ENCODE measurements around the gene CLMN. TPM values are rescaled to one million over a fixed set of nuclear protein-coding genes. Genes with fewer than 3 reads are reported as not detected.

Gene CLMN
- total and polyA plus RNA-seq, 7 experiments from 2014 or later, result 0.43 to 6.8 (median 0.70) TPM

- Histone ChIP-seq H3K4me3 (ENCODE audit: low read length) (no peak overlapping the region), H3K27me3 (ENCODE audit: control insufficient read depth in 2 of 2, insufficient read depth in 2 of 2, low read length in 2 of 2) (no peaks in the 10 kb centered on the region), H3K36me3 (ENCODE audit: control insufficient read depth in 2 of 3, insufficient read depth in 3 of 3, low read length in 3 of 3) (no peaks in the 10 kb centered on the region), H3K9me3 (ENCODE audit: control insufficient read depth in 2 of 3, low read length in 3 of 3) (no peaks in the 10 kb centered on the region), H3K27ac (ENCODE audit: low read depth, low read length) (no peak overlapping the region), H3K4me1 (ENCODE audit: control insufficient read depth in 2 of 2, insufficient read depth in 2 of 2, low read length in 2 of 2) (no peaks in the 10 kb centered on the region)
- ChIA-PET POLR2A (no interaction called here), CTCF (no interaction called here)
- intact Hi-C loops (cut with micrococcal nuclease), result no loop called here
- DNase-seq (no peak), ATAC-seq (no peak)
- no peaks in the 10 kb centered on the region for H3K36me3 Mint-ChIP-seq
- H3K27me3 Mint-ChIP-seq, result peaks cover 7 to 42% (median 13%) of the 10 kb centered on the region in 5 donors
- H3K9me3 Mint-ChIP-seq, result peaks cover 0 to 8% (median 0%) of the 10 kb centered on the region in 11 donors
- no peak overlapping the region for H3K27ac Mint-ChIP-seq
- H3K4me3 Mint-ChIP-seq, result no peak overlapping the region
- no peaks in the 10 kb centered on the region for H3K4me1 Mint-ChIP-seq
Observed at GRCh38 chr14:95345032-95345431, 25.3 kb upstream of the CLMN start.

GRCh38 chr14:95344536-95344935 is 24.8 kb upstream of the CLMN start:
- H3K4me1 ChIP-seq (ENCODE audit: control insufficient read depth in 2 of 2, insufficient read depth in 2 of 2, low read length in 2 of 2), result no peaks in the 10 kb centered on the region
- H3K9me3 ChIP-seq (ENCODE audit: control insufficient read depth in 2 of 3, low read length in 3 of 3), result no peaks in the 10 kb centered on the region
- no peak overlapping the region for H3K27ac ChIP-seq (ENCODE audit: low read depth, low read length)
- H3K36me3 ChIP-seq (ENCODE audit: control insufficient read depth in 2 of 3, insufficient read depth in 3 of 3, low read length in 3 of 3), result no peaks in the 10 kb centered on the region
- no peak for DNase-seq
- H3K27me3 ChIP-seq (ENCODE audit: control insufficient read depth in 2 of 2, insufficient read depth in 2 of 2, low read length in 2 of 2), result no peaks in the 10 kb centered on the region
- POLR2A ChIA-PET, result no interaction called here
- H3K4me3 ChIP-seq (ENCODE audit: low read length), result no peak overlapping the region
- H3K4me3 Mint-ChIP-seq, result no peak overlapping the region
- no peaks in the 10 kb centered on the region for H3K4me1 Mint-ChIP-seq
- CTCF ChIA-PET, result no interaction called here
- H3K27ac Mint-ChIP-seq, result no peak overlapping the region
- H3K9me3 Mint-ChIP-seq, result peaks cover 0 to 8% (median 0%) of the 10 kb centered on the region in 11 donors
- intact Hi-C loops (cut with micrococcal nuclease), result no loop called here
- no peak for ATAC-seq
- H3K27me3 Mint-ChIP-seq, result peaks cover 7 to 40% (median 13%) of the 10 kb centered on the region in 5 donors
- H3K36me3 Mint-ChIP-seq, result no peaks in the 10 kb centered on the region

- Histone ChIP-seq H3K4me3 (ENCODE audit: low read length) (no peak overlapping the region), H3K27ac (ENCODE audit: low read depth, low read length) (no peak overlapping the region), H3K36me3 (ENCODE audit: control insufficient read depth in 2 of 3, insufficient read depth in 3 of 3, low read length in 3 of 3) (no peaks in the 10 kb centered on the region), H3K4me1 (ENCODE audit: control insufficient read depth in 2 of 2, insufficient read depth in 2 of 2, low read length in 2 of 2) (no peaks in the 10 kb centered on the region), H3K27me3 (ENCODE audit: control insufficient read depth in 2 of 2, insufficient read depth in 2 of 2, low read length in 2 of 2) (no peaks in the 10 kb centered on the region), H3K9me3 (ENCODE audit: control insufficient read depth in 2 of 3, low read length in 3 of 3) (no peaks in the 10 kb centered on the region)
- H3K9me3 Mint-ChIP-seq, result peaks cover 0 to 8% (median 0%) of the 10 kb centered on the region in 11 donors
- DNase-seq (no peak), ATAC-seq (no peak)
- no peaks in the 10 kb centered on the region for H3K36me3 Mint-ChIP-seq
- no peaks in the 10 kb centered on the region for H3K4me1 Mint-ChIP-seq
- no peak overlapping the region for H3K27ac Mint-ChIP-seq
- ChIA-PET CTCF (no interaction called here), POLR2A (no interaction called here)
- intact Hi-C loops (cut with micrococcal nuclease), result no loop called here
- H3K4me3 Mint-ChIP-seq, result no peak overlapping the region
- peaks cover 12 to 40% (median 22%) of the 10 kb centered on the region in 5 donors for H3K27me3 Mint-ChIP-seq
Observed at GRCh38 chr14:95341564-95341963, 21.9 kb upstream of the CLMN start.

- DNase-seq, result no peak
- Histone ChIP-seq H3K27ac (ENCODE audit: low read depth, low read length) (no peak overlapping the region), H3K27me3 (ENCODE audit: control insufficient read depth in 2 of 2, insufficient read depth in 2 of 2, low read length in 2 of 2) (no peaks in the 10 kb centered on the region), H3K36me3 (ENCODE audit: control insufficient read depth in 2 of 3, insufficient read depth in 3 of 3, low read length in 3 of 3) (no peaks in the 10 kb centered on the region), H3K9me3 (ENCODE audit: control insufficient read depth in 2 of 3, low read length in 3 of 3) (no peaks in the 10 kb centered on the region), H3K4me3 (ENCODE audit: low read length) (no peak overlapping the region), H3K4me1 (ENCODE audit: control insufficient read depth in 2 of 2, insufficient read depth in 2 of 2, low read length in 2 of 2) (no peaks in the 10 kb centered on the region)
- no peaks in the 10 kb centered on the region for H3K36me3 Mint-ChIP-seq
- ChIA-PET POLR2A (no interaction called here), CTCF (no interaction called here)
- no peak overlapping the region for H3K4me3 Mint-ChIP-seq
- no peak overlapping the region for H3K27ac Mint-ChIP-seq
- intact Hi-C loops (cut with micrococcal nuclease), result no loop called here
- H3K9me3 Mint-ChIP-seq, result peaks cover 0 to 8% (median 0%) of the 10 kb centered on the region in 11 donors
- H3K4me1 Mint-ChIP-seq, result peaks cover 0 to 4% (median 0%) of the 10 kb centered on the region in 7 donors
- no peak for ATAC-seq
- H3K27me3 Mint-ChIP-seq, result peaks cover 12 to 44% (median 22%) of the 10 kb centered on the region in 5 donors
Observed at GRCh38 chr14:95341115-95341514, 21.4 kb upstream of the CLMN start.

- H3K27ac ChIP-seq (ENCODE audit: low read depth, low read length), result no peak overlapping the region
- H3K27me3 Mint-ChIP-seq, result peaks cover 12 to 45% (median 22%) of the 10 kb centered on the region in 5 donors
- intact Hi-C loops (cut with micrococcal nuclease), result no loop called here
- H3K4me1 Mint-ChIP-seq, result peaks cover 0 to 4% (median 0%) of the 10 kb centered on the region in 7 donors
- H3K9me3 ChIP-seq (ENCODE audit: control insufficient read depth in 2 of 3, low read length in 3 of 3), result no peaks in the 10 kb centered on the region
- H3K4me1 ChIP-seq (ENCODE audit: control insufficient read depth in 2 of 2, insufficient read depth in 2 of 2, low read length in 2 of 2), result no peaks in the 10 kb centered on the region
- H3K27me3 ChIP-seq (ENCODE audit: control insufficient read depth in 2 of 2, insufficient read depth in 2 of 2, low read length in 2 of 2), result no peaks in the 10 kb centered on the region
- H3K36me3 Mint-ChIP-seq, result no peaks in the 10 kb centered on the region
- no peak overlapping the region for H3K4me3 ChIP-seq (ENCODE audit: low read length)
- CTCF ChIA-PET, result no interaction called here
- no peak overlapping the region for H3K4me3 Mint-ChIP-seq
- DNase-seq, result no peak
- ATAC-seq, result no peak
- POLR2A ChIA-PET, result no interaction called here
- H3K36me3 ChIP-seq (ENCODE audit: control insufficient read depth in 2 of 3, insufficient read depth in 3 of 3, low read length in 3 of 3), result no peaks in the 10 kb centered on the region
- peaks cover 0 to 8% (median 0%) of the 10 kb centered on the region in 11 donors for H3K9me3 Mint-ChIP-seq
- H3K27ac Mint-ChIP-seq, result no peak overlapping the region
Observed at GRCh38 chr14:95340201-95340697, 20.5 kb upstream of the CLMN start.

- Histone ChIP-seq H3K36me3 (ENCODE audit: control insufficient read depth in 2 of 3, insufficient read depth in 3 of 3, low read length in 3 of 3) (no peaks in the 10 kb centered on the region), H3K27me3 (ENCODE audit: control insufficient read depth in 2 of 2, insufficient read depth in 2 of 2, low read length in 2 of 2) (no peaks in the 10 kb centered on the region), H3K27ac (ENCODE audit: low read depth, low read length) (no peak overlapping the region), H3K4me1 (ENCODE audit: control insufficient read depth in 2 of 2, insufficient read depth in 2 of 2, low read length in 2 of 2) (no peaks in the 10 kb centered on the region), H3K9me3 (ENCODE audit: control insufficient read depth in 2 of 3, low read length in 3 of 3) (no peaks in the 10 kb centered on the region), H3K4me3 (ENCODE audit: low read length) (no peak overlapping the region)
- CTCF ChIA-PET, result no interaction called here
- Mint-ChIP-seq H3K4me3 (no peak overlapping the region), H3K27ac (no peak overlapping the region), H3K27me3 (peaks cover 9 to 38% (median 22%) of the 10 kb centered on the region in 5 donors), H3K4me1 (peaks cover 0 to 4% (median 0%) of the 10 kb centered on the region in 7 donors), H3K9me3 (peaks cover 0 to 2% (median 0%) of the 10 kb centered on the region in 11 donors), H3K36me3 (no peaks in the 10 kb centered on the region)
- no peak for DNase-seq
- no peak for ATAC-seq
- intact Hi-C loops (cut with micrococcal nuclease), result no loop called here
- POLR2A ChIA-PET, result no interaction called here
Observed at GRCh38 chr14:95339301-95339865, 19.7 kb upstream of the CLMN start.

GRCh38 chr14:95338436-95338835 is 18.7 kb upstream of the CLMN start:
- Mint-ChIP-seq H3K4me3 (no peak overlapping the region), H3K36me3 (no peaks in the 10 kb centered on the region), H3K27me3 (peaks cover 9 to 37% (median 22%) of the 10 kb centered on the region in 5 donors), H3K27ac (no peak overlapping the region), H3K4me1 (peaks cover 0 to 4% (median 0%) of the 10 kb centered on the region in 7 donors), H3K9me3 (no peaks in the 10 kb centered on the region)
- Histone ChIP-seq H3K4me1 (ENCODE audit: control insufficient read depth in 2 of 2, insufficient read depth in 2 of 2, low read length in 2 of 2) (no peaks in the 10 kb centered on the region), H3K27ac (ENCODE audit: low read depth, low read length) (no peak overlapping the region), H3K4me3 (ENCODE audit: low read length) (no peak overlapping the region), H3K27me3 (ENCODE audit: control insufficient read depth in 2 of 2, insufficient read depth in 2 of 2, low read length in 2 of 2) (no peaks in the 10 kb centered on the region), H3K36me3 (ENCODE audit: control insufficient read depth in 2 of 3, insufficient read depth in 3 of 3, low read length in 3 of 3) (no peaks in the 10 kb centered on the region), H3K9me3 (ENCODE audit: control insufficient read depth in 2 of 3, low read length in 3 of 3) (no peaks in the 10 kb centered on the region)
- CTCF ChIA-PET, result no interaction called here
- ATAC-seq, result no peak
- POLR2A ChIA-PET, result no interaction called here
- DNase-seq, result no peak
- intact Hi-C loops (cut with micrococcal nuclease), result no loop called here
